Raji (cell line): ENCODE measurements around the gene NT5DC3.

Experiments
- POLR2A ChIP-seq: IDR thresholded peaks from 2 replicates; pipeline ENCODE4 v1.6.1; 2011; ENCODE audit warnings: low read depth, low read length, control low read depth; ENCODE audit not compliant: insufficient read depth

The NT5DC3 gene

DNA sequence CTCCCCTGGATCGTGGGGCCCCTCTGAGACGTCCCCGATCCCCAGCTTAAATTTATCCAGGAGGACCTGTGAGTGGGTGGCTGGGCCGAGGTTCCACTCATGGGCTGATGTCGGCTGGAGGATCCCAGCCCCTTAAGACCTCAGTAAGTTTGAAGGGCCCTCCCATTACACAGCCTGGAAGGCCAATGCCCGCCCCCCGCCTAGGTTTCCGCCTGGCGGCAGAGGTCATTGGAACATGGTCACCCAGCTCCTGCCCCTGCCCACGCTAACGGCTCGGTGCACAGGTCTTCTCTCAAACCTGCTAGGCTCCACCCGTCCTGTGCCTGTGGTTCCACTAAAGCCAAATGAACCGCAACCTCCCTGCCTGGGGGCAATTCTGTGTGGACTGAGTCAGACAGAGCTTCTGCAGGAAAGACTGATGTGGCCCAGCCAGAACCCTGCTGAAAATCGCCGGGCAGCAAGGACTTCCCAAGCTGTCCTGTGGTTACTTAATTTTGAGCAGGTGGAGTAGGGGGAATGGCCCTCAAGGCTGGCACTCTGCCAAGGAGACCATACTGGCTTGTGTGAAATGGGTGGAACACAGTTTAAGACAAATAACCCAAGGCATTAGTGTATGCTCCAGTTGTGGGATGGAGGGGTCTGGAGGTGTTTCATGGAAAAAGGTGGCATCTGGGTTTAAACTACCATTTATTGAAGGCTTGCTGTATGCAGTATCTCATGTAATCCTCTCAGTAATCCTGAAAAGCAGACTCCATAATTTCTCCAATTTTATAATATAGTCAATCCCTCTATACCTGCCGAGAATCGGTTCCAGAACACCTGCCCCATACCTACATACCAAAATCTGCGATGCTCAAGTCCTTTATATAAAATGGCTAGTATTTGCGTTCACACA is 903 bp upstream of the NT5DC3 start:
- no peak for TF ChIP-seq POLR2A

- no peak for TF ChIP-seq POLR2A
Measured at GRCh38 chr12:103840462-103840875, 565 bp downstream of the NT5DC3 start.

DNA sequence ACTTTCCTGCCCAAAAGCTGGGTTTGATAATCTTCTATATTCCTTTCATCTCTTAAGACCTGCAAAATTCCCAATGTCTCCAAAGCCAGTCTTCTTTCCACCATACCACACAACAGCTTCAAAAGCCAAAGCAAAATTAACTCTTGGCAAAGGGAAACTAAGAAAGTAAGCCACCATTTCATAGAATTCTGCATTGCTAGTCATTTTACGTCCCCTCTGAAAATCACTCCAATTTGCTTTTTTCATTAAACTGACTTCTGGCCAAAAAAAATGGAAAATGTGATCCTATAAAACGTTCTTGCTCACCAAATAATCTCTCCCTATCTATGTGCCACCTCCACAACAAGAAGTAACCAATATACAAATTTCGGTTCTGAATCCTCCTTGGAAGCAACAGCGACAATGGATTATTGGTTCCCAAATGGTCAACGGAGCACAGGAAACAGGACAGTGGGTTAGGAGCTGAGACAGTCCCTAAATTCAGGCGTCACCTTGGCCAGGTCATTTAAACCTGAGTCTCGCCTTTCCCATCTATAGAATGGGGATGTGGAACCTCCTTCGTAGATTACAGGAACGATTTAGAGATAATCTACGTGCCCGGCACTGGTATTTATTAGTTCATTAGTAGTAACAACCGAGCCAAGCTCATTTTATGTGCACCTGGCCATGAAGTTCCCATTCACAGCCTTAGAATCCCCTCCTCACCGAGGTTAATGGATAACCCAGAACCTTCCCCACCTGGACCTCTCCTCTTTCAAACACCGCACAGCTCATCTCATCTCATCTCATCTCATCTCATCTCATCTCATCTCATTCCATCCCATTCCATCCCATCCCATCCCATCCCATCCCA is 1.2 kb downstream of the NT5DC3 start:
- TF ChIP-seq POLR2A, result no peak

DNA sequence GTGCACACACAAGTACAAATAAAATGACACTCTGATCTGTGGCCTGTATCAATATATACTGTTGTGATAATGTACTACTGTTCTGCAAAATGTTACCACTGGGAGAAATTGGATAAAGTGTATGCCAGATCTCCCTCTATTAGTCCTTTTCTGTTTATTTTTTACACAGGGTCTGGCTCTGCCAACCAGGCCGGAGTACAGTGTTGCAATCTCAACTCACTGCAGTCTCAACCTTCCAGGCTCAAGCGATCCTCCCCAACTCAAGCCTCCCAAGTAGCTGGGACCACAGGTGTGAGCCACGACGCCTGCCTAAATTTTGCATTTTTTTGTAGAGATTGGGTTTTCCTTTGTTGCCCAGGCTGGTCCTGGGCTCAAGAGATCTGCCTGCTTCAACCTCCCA is 1.9 kb downstream of the NT5DC3 start:
- no peak for TF ChIP-seq POLR2A

GRCh38 chr12:103838254-103838914 is 2.6 kb downstream of the NT5DC3 start:
- no peak for TF ChIP-seq POLR2A

DNA sequence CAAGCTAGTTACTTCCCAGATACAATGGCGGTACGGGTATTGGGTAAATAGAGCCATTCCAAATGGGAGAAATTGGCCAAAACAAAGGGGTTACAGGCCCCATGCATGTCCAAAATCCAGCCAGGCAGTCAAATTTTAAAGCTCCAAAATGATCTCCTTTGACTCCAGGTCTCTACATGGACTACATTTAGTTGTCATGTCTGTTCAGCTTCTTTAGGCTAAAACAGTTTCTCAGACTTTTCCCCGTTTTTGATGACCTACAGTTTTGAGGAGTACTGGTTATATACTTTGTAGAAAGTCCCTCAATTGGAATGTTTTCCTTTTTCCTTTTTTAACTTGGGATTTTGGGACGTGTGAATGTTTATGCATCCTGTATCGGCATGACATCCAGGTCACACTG is 4.7 kb downstream of the NT5DC3 start:
- no peak for TF ChIP-seq POLR2A

DNA sequence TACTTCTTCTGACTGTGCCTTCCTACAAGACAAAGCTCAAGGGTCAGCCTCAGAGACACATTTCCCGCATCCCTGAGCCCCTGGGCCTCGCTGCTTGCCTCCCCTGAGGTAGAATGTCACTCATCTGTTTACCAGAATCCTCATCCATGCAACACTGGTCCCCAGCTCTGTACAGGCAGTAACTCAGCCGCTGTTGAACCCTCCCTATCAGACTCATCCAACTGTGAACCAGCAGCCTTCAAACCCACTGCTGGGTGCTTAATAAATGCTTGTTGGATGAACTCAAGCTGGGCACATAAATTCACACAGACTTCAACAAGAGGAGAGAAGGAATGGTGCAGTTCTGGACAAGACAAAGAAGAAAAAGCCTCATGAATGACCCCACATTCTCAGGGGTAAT is 6.1 kb downstream of the NT5DC3 start:
- no peak for TF ChIP-seq POLR2A

- TF ChIP-seq POLR2A, result no peak
Measured at GRCh38 chr12:103833891-103834290, 7.1 kb downstream of the NT5DC3 start.

GRCh38 chr12:103833095-103833775 is 7.8 kb downstream of the NT5DC3 start:
- TF ChIP-seq POLR2A, result no peak

DNA sequence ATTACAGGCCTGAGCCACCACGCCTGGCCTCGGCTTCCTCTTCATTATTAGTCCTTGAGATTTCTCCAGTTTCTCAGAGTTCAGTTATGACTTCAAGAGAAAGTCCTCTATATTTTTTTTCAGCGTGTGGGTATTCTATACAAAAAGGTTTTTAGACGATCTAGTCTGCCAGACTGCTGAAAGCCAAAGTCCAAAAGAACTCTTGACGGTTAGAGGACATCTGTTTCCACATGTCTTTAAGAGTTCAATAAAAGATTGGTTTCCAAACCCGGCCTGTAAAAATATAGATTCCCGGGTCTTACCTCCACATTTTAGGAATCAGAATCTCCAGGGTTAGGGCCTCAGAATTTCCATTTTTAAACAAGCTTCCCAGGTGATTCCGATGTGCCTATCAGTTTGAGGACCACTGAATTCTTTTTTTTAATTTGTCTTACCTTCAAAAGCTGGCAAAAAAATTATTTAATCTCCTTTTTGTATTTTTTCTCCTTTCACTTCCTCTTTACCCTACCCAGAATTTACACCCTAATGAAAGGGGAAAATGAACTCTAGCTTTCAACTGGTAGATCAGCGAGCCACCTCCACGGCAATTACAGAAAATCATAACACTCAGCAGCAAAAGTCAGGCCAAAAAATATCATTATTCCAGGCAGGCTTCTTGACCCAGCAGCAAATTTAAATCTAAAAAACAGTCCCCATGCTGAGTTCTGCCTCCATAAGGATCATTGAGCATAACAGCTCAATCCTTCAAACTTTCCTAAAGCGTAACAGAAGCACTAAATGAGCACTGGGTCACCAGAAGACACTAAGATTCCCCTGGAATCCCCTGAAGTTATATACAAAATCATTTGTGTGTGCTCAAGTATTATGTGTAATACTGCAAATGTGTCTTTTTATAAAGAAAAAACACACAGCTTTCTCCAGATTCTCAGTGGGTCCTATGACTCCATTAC is 8.7 kb downstream of the NT5DC3 start:
- TF ChIP-seq POLR2A, result no peak

- TF ChIP-seq POLR2A, result no peak
Measured at GRCh38 chr12:103830730-103831320, 10.2 kb downstream of the NT5DC3 start.

- TF ChIP-seq POLR2A, result no peak
Measured at GRCh38 chr12:103830025-103830725, 10.9 kb downstream of the NT5DC3 start.

GRCh38 chr12:103829092-103829491 is 11.9 kb downstream of the NT5DC3 start:
- TF ChIP-seq POLR2A, result no peak
